ENCODE data around the gene RPL3. TPM values are rescaled to one million over a fixed set of nuclear protein-coding genes. Genes with fewer than 3 reads are reported as not detected.
"Not testable (repeated sequence)": the region's sequence is repeated elsewhere in the genome, so short reads cannot be mapped to it uniquely, and the experiment has no call there.

RPL3 gene
- total and polyA plus RNA-seq, 2 donors from 2014 or later, result 1,862 to 2,443 TPM

DNA sequence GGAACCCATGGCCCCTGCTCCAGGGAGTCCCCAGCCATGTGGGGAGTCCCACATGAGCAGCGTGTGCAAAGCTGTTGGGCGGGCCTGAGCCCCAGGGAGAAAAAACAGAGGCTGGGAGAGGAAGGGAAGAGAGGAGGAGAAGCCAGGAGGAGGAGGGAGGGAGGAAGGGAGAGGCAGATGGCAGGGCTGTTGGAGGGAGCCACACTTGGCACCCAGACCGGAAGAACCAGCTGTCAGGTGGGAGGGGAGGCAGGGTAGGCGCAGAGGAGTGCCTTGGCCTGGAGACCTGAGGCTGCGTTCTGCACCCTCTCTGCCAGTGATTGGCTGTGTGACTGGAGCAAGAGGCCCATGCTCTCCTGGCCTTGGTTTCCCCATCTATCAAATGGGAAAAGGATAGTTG lies 37.0 kb upstream of the RPL3 start:
- Histone ChIP-seq H3K9me3 (ENCODE audit: control insufficient read depth in 2 of 3, insufficient read depth in 1 of 3, low read length in 3 of 3) (no peaks in the 10 kb centered on the region), H3K27ac (ENCODE audit: low read depth in 2 of 2, low read length in 2 of 2) (no peak overlapping the region), H3K4me1 (ENCODE audit: control insufficient read depth in 2 of 3, insufficient read depth in 2 of 3, low read depth in 1 of 3, low read length in 3 of 3) (no peaks in the 10 kb centered on the region), H3K9ac (ENCODE audit: low read length in 3 of 3) (no peak overlapping the region), H3K36me3 (ENCODE audit: control insufficient read depth in 2 of 3, insufficient read depth in 3 of 3, low read length in 3 of 3) (no peaks in the 10 kb centered on the region), H3K27me3 (ENCODE audit: control insufficient read depth, insufficient read depth, low read length) (no peaks in the 10 kb centered on the region), H3K4me3 (ENCODE audit: low read length in 3 of 3) (no peak overlapping the region)
- intact Hi-C loops (cut with DNase I), result no loop called here
- TF ChIP-seq, protein P1, sequence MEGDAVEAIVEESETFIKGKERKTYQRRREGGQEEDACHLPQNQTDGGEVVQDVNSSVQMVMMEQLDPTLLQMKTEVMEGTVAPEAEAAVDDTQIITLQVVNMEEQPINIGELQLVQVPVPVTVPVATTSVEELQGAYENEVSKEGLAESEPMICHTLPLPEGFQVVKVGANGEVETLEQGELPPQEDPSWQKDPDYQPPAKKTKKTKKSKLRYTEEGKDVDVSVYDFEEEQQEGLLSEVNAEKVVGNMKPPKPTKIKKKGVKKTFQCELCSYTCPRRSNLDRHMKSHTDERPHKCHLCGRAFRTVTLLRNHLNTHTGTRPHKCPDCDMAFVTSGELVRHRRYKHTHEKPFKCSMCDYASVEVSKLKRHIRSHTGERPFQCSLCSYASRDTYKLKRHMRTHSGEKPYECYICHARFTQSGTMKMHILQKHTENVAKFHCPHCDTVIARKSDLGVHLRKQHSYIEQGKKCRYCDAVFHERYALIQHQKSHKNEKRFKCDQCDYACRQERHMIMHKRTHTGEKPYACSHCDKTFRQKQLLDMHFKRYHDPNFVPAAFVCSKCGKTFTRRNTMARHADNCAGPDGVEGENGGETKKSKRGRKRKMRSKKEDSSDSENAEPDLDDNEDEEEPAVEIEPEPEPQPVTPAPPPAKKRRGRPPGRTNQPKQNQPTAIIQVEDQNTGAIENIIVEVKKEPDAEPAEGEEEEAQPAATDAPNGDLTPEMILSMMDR (IDR thresholded peaks at IDR 0.05; ENCODE audit: borderline replicate concordance, extremely low read depth, insufficient read depth), result no peak
- DNase-seq (no peak), FAIRE-seq (no peak)

DNA sequence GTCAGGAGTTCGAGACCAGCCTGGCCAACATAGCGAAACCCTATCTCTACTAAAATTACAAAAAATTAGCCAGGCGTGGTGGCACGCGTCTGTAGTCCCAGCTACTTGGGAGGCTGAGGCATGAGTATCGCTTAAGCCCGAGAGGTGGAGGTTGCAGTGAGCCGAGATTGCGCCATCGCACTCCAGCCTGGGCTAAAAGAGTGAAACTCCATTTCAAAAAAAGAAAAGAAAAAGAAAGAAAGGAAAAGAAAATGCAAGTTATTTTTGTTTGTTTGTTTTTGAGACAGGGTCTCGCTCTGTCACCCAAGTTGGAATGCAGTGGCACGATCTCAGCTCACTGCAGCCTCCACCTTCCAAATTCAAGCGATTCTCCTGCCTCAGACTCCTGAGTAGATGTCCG lies 36.4 kb upstream of the RPL3 start:
- not testable (repeated sequence) for FAIRE-seq

DNA sequence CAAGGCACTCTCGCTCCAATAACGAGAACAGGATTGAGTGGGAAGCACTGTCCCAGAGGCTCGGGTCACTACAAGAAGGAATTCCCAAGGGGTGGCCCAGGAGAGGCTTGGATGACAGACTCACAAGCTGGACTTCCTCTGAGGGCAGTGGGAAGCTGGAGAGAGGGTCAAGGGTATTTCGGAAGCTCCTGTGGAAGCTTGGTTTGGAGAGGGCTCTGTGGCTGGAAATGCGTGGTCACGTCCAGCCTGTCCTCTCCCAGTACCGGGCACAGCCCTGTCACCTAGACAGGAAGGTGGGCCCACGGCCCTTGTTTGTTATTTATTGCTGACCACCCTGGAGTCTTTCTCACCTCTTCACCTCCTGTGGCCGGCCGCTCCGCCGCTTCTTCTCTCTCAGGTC lies 35.7 kb upstream of the RPL3 start:
- no peak overlapping the region for H3K9ac ChIP-seq (ENCODE audit: low read length in 3 of 3)

More for the DNA sequence above, 36.4 kb upstream of the RPL3 start:
- H3K9ac ChIP-seq (ENCODE audit: low read length in 3 of 3); H3K4me1 ChIP-seq (ENCODE audit: control insufficient read depth in 2 of 3, insufficient read depth in 2 of 3, low read depth in 1 of 3, low read length in 3 of 3); H3K27ac ChIP-seq (ENCODE audit: low read depth in 2 of 2, low read length in 2 of 2); DNase-seq; H3K27me3 ChIP-seq (ENCODE audit: control insufficient read depth, insufficient read depth, low read length); H3K9me3 ChIP-seq (ENCODE audit: control insufficient read depth in 2 of 3, insufficient read depth in 1 of 3, low read length in 3 of 3); H3K36me3 ChIP-seq (ENCODE audit: control insufficient read depth in 2 of 3, insufficient read depth in 3 of 3, low read length in 3 of 3); H3K4me3 ChIP-seq (ENCODE audit: low read length in 3 of 3); intact Hi-C loops (cut with DNase I): not testable (repeated sequence)

DNA sequence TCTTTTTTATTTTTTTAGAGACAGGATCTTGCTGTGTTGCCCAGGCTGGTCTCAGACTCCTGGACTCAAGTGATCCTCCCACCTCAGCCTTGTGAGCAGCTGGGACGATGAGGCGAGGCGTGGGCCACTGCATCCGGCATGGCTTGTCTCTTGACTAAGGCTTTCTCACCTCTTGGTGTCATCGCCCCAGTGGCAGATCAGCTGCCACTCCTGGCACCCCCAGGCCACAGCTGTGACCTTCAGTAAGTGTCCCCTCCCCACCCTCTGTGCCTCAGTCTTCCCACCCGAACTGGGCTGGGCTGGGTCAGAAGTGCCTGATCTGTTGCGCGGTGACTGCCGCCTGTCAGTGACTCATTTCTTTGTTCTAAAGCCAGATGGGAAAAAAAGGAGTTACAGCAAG lies 33.9 kb upstream of the RPL3 start:
- DNase-seq (no peak), FAIRE-seq (no peak)
- Histone ChIP-seq H3K36me3 (ENCODE audit: control insufficient read depth in 2 of 3, insufficient read depth in 3 of 3, low read length in 3 of 3) (no peaks in the 10 kb centered on the region), H3K27ac (ENCODE audit: low read depth in 2 of 2, low read length in 2 of 2) (no peak overlapping the region), H3K27me3 (ENCODE audit: control insufficient read depth, insufficient read depth, low read length) (no peaks in the 10 kb centered on the region), H3K4me3 (ENCODE audit: low read length in 3 of 3) (no peak overlapping the region), H3K9ac (ENCODE audit: low read length in 3 of 3) (no peak overlapping the region), H3K9me3 (ENCODE audit: control insufficient read depth in 2 of 3, insufficient read depth in 1 of 3, low read length in 3 of 3) (no peaks in the 10 kb centered on the region), H3K4me1 (ENCODE audit: control insufficient read depth in 2 of 3, insufficient read depth in 2 of 3, low read depth in 1 of 3, low read length in 3 of 3) (peaks cover 0 to 3% (median 0%) of the 10 kb centered on the region in 3 donors)
- intact Hi-C loops (cut with DNase I), result no loop called here
- TF ChIP-seq, protein P1 (IDR thresholded peaks at IDR 0.05; ENCODE audit: borderline replicate concordance, extremely low read depth, insufficient read depth), result no peak

More for the DNA sequence above, 35.7 kb upstream of the RPL3 start:
- H3K4me1 ChIP-seq (ENCODE audit: control insufficient read depth in 2 of 3, insufficient read depth in 2 of 3, low read depth in 1 of 3, low read length in 3 of 3), result no peaks in the 10 kb centered on the region
- TF ChIP-seq, protein P1 (IDR thresholded peaks at IDR 0.05; ENCODE audit: borderline replicate concordance, extremely low read depth, insufficient read depth), result no peak
- no peak for DNase-seq
- no peaks in the 10 kb centered on the region for H3K27me3 ChIP-seq (ENCODE audit: control insufficient read depth, insufficient read depth, low read length)
- H3K9me3 ChIP-seq (ENCODE audit: control insufficient read depth in 2 of 3, insufficient read depth in 1 of 3, low read length in 3 of 3), result no peaks in the 10 kb centered on the region
- H3K36me3 ChIP-seq (ENCODE audit: control insufficient read depth in 2 of 3, insufficient read depth in 3 of 3, low read length in 3 of 3), result no peaks in the 10 kb centered on the region
- intact Hi-C loops (cut with DNase I), result no loop called here
- no peak overlapping the region for H3K27ac ChIP-seq (ENCODE audit: low read depth in 2 of 2, low read length in 2 of 2)
- H3K4me3 ChIP-seq (ENCODE audit: low read length in 3 of 3), result no peak overlapping the region
- no peak for FAIRE-seq

Data from kidney (tissue), 14 donors.